NCI-H187 treated with DMSO at 0.1 percent for 48 hours (cell line): ENCODE data around the gene SSBP2.
"Not testable (repeated sequence)": the region's sequence is repeated elsewhere in the genome, so short reads cannot be mapped to it uniquely, and the experiment has no call there.

ENCODE experiments used
- DNase-seq: peaks from one replicate; lab custom pipeline; 2025; lab: John Stamatoyannopoulos, UW

Gene SSBP2

DNA sequence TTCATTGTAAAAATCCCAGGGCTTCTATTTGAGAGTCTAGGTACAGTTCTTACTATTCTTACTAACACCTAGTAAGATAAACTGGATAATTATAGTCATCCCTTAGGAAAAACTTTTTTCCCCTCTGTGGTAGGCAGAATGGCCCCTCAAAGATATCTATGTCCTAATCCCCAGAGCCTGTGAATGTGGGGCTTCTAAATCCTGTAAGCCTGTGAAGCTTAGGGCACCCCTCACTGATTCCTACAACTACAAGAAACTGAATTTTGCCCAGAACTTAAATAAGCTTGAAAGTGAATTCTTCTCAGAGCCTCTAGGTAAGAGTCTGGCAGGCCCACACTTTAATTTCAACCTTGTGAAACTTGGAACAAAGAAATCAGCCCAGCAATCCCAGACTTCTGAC is 226.9 kb downstream of the SSBP2 start:
- no peak for DNase-seq

DNA sequence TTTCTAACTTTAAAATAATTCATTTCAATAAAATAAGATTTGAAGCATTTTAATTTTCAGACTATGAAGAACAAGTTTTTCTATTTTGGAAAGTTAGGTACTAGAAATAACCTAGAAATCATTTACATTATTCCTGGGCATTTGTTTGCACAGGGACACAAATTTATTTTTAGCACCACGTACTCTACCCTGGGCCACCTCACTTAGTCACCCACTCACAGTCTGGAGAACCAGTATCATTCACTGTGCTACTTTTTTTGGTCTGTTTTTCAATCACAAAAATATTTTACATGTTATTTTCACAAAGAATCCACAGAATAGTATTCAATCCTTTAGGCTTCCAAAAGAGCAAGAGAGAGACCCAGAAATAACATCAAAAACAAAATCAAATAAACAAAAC is 228.3 kb downstream of the SSBP2 start:
- no peak for DNase-seq

DNA sequence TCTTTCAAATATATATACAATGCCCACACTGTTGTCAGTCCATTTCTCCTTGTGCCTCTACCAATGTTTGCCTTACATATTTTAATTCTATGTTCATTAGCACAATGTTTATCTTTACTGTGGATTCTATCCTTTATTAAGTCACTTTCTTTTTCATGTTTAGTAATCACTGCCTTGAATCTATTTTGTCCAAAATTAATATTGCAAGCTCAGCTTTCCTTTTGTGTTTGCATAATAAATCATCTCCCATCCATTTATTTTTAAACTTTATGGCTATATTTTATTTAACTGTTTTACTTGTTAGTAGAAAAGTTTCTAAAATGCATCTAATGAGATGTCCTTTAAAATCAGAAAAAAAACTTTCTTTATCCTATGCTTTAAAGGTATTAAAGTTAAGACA is 230.1 kb downstream of the SSBP2 start:
- DNase-seq, result no peak

DNA sequence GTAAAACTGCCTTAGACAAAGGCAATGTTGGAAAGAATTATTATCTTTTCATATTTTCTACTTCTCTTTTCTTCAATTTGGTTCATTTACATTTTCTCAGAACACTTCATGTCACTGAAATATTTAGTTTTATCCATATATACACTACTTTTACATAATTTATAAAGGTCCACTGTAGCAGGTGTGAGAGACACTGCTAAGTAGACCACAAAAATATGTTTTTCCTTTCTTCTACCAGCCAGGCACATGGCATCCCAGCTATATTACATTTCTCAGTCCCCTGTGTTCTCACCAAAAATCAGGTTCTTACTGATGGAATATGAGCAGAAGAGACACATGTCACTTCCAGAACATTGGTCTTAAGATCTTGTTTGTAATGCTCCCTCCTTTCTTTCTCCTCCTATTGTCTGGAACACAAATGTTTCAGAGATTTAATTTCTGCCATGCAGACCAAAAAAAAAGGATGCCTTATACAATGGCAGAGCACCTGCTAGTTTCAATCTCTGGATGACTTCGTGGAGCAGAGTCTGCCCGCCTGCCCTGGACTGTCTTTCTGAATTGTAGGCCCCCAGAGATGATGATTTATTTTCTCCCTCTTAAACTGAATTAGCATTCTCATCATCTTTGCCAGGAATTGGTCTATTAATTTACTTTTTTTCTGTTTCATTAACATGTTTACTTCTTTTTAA is 231.5 kb downstream of the SSBP2 start:
- DNase-seq, result no peak

DNA sequence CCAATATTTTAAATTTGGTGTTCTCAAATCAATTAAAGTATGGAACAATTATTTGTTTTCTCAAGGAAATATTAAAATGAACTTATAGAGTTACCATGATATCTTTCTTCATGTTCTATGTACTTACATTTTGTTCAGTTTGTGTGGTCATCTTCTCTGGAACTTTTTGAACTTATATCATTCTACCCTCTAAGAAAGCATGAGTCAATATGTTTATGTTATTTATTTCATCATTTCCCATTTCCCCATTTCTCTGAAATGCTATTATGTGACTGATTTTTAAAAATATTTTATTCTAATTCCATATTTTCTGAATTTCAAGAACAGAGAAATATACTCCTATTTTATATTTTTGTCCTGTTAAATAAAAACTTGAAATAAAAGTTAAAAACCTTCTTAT is 233.4 kb downstream of the SSBP2 start:
- DNase-seq, result no peak

DNA sequence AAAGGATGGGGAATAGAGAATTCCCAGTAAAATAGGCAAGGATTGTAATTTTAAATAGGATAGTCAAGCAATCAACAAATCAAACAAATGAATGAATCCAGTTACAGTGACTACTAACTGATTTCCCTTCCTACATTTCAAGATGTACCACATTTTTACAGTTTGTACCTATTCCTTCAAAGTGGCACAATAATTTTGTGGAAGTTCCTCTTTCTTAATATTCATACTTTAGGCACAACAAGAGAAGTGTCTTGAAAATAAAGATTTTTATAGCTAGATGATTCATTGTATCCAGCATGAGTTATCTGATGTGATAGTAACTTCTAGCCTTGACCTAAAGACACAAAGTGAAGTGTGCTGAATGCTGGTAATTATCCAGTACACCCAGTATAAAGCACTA is 234.8 kb downstream of the SSBP2 start:
- no peak for DNase-seq

DNA sequence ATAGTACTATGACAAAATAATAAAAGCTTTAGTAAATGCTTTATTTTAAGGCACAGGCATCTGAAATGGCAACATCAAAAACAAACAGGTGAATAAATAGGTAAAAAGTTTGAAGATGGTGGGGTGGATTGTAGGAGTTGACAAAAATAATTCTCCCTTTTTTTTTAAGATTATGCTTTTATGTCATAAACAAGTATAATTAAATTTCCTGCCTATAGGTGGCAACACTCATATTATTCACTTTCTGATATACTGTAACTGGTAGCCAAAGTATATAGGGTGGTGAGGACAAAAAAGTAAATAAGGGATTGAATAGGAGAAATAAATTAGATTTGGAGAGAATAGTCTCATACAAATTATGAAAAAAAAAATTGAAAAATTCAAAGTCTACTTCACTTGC is 236.9 kb downstream of the SSBP2 start:
- DNase-seq, result no peak

DNA sequence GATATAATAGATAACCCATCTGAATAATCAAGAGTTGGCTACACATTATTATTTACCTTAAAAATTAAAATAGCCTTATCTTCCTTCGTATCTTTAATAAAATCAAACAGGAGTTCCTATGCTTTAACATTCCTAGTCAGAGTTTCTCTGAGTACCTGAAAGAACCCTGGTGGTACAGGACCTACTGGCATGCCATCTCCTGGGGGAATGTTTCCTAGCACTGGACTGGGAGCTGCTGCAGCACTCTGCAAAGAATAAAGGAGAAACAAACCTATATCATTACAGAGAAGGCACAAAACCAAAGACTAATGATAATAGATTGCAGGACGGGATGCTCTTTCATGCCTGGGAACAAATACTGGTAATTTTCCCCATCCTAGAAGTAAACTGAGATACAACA is 237.4 kb downstream of the SSBP2 start:
- DNase-seq, result no peak

DNA sequence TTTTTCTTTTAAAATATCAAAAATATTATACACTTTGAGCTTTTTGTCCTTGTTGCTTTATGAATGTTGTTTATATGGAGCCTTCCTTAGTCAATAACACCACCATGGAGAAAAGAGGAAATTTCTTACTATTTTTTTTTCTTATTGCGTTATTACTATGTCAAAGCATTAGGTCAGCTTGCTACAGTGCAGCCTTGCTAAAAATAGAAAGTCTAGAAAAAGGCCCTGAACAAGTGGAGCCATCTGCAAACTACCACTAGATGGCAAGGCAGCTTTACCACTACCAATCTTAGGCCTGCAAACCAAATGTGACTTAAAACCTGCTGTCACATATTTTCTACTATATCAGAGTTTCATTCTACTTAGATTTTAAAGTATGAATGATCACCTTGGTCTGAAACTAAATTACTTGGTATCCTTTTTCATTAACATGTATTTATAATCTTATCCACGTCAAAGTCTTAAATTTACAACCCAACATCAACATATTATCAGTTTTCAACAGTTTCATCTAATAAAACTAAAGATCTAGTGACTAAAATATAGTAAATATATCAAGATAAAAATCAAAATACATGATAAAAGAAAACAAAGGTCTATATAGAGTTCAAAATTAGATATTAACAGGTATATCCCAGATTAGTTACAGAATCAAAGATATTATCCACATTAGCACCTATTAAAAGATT is 243.9 kb downstream of the SSBP2 start:
- no peak for DNase-seq

DNA sequence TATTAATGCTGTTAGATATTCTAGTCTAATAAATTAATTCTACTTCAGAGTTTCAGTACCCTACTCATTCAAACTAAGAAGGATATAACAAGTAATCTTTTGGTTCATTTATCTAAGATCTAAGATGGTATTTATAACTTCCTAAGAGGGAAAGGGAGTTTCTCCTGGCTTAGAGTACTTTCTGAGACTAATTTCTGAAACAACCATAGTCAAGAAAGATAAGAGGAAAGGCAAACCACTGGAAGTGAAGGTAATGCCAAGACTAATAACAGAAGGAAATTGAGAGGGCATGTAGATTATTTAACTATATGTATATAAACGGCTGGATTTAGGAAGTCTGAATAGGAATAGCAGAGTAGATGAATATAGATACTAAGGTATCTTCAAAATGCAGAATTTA is 244.5 kb downstream of the SSBP2 start:
- no peak for DNase-seq

DNA sequence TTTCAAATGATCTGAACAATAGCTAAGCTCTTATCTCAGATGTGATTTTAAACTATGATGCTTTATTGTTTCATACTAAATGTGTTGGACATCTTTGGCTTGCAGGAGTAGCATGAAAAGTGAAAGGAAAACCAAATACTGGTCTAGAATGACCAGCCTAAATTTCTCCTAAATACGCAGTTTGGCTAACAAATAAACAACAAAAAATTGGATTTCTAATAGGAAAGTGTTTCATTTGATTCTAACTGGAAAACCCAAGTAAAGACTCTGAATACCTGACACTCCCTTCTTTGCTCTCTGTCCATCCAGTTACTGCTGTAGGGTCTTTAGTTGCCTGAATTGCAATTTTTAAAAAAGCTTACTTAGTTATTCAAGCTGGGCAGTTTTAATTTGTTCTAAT is 245.2 kb downstream of the SSBP2 start:
- no peak for DNase-seq

DNA sequence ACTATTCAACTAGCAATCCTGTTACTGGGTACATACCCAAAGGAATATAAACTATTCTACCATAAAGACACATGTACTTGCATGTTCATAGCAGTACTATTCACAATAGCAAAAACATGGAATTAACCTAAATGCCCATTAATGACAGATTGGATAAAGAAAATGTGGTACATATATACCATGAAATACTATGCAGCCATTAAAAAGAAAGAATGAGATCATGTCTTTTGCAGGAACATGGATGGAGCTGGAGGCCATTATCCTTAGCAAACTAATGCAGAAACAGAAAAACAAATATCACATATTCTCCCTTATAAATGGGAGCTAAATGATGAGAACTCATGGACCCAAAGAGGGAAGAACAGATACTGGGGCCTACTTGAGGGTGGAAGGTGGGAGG is 247.3 kb downstream of the SSBP2 start:
- DNase-seq, result not testable (repeated sequence)

DNA sequence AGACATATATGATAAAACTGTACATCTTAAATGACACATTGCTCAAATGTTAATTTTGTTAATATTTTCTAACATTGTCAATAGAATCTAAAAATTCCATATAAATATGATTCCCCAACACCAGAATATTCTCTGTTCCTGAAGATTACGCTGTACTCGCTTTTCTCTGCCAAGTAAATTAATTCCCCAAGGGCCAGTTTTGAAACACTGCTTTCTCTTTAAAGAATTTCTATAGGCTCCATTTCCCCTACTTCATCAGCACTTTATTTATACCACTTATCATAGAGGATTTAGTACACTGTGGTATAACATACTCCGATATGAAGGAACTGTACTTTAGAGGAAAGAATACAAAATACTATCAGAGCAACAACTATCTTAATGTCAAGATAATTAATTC is 255.6 kb downstream of the SSBP2 start:
- DNase-seq, result no peak

DNA sequence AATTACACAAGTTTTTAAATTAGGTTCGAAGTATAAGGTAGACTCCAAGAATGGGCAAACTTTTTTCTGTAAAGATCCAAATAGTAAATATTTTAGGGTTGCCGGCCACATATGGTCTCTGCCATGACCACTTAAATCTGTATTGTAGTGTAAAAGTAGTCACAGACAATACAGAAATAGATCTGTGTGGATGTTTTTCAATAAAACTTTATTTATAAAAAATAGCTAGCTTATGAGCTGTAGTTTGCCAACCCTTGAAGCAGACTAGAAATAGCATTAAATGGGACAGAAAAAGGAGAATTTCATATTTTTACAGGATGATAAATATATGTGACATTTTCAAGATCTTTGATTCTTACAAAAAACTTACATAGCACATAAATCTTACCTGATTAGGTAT is 262.0 kb downstream of the SSBP2 start:
- no peak for DNase-seq

DNA sequence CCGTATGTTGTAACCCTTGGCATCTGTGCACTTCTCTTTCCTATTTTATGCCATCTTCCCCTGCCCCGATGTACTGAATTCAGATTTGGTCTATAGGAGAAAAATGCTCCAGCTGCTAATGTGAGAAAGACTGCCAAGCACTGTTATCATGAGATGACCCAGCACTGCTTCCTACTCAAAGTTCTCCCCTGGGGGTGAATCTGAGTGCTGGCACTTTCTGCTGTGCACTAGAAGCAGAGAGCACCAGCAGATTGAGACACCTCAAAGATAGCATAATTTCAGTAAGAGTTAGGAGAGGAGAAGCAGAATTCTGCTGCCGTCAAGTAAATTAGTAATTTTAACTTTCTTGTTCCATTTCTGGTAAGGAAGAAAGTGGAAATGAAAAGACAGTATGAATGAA is 264.2 kb downstream of the SSBP2 start:
- no peak for DNase-seq

DNA sequence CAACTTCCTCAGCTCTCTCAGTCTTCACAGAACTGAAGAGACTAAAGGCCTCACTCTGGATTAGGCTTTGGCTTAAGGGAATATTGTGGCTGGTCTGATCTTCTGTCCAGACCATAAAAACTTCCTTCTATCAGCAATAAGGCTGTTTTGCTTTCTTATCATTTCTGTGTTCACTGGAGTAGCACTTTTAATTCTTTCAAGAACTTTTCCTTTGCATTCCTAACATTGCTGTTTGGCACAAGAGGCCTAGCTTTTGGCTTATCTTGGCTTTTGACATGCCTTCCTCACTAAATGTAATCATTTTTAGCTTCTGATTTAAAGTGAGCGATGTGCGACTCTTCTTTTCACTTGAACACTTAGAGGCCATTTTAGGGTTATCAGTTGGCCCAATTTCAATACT is 268.3 kb downstream of the SSBP2 start:
- no peak for DNase-seq

DNA sequence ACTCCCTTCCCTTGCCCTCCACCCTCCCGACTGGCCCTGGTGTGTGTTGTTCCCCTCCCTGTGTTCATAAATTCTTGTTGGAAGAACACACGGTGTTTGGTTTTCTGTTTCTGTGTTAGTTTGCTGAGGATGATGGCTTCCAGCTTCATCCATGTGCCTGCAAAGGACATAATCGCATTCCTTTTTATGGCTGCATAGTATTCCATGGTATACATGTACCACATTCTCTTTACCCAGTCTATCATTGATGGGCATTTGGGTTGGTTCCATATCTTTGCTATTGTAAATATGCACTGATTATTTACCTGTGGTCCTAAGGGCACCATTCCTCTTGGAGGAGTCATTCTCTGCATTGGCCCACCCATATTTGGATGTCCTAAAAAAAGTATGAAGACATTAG is 277.5 kb downstream of the SSBP2 start:
- DNase-seq, result not testable (repeated sequence)

DNA sequence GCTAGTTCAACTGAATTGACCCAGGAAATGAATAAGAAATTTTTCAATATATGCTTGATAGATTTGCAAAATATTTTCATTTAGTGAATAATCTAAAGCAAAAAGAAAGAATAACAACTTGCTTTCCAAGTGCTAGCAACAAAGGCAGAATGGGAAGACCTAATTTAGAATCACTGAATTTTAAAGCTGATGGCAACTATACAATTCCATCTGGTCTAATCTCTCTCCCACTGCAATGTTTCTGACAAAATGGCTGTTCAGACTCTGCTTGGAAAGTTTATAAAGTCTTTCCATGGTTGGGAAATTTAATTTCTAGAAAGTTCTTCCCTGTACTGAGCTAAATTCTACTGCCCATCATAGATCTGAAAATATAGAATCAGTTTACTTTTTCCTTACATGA is 281.2 kb downstream of the SSBP2 start:
- no peak for DNase-seq

DNA sequence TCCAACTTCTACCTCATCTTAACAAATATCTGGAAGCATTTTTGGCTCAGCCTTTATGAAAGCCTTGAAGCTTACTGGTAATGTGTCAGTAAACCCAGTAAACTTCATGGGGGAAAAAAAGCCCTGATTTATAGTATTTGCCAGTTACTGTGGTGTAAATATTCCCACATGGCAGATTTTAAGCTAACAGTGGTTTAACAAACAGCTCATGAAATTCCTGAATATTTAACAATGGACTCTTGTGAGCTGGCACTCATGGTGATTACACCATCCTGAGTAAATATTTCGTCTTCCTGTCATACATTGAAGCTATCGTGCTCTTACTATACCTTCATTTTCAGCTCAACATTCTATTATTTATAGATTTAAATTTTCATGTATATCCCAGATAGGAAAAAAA is 300.0 kb downstream of the SSBP2 start:
- no peak for DNase-seq

DNA sequence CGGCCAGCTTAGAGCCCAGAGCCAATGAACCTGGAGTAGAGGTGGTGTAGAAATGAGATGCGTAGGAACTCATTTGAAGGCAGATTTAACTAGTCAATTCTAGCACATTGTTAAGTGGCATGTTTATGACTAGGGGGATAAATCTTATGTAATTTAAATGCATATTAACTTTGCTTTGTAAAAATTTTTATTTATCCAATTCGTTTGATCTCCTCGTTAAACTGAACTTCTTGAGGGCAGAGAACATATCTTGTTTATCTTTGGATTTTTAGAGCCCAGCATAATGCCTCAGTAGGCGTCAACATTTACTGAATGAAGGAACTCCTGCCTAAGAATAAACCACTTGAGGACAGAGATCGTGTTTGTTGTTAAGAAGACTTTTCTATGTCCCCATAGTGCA is 315.9 kb downstream of the SSBP2 start:
- no peak for DNase-seq

DNA sequence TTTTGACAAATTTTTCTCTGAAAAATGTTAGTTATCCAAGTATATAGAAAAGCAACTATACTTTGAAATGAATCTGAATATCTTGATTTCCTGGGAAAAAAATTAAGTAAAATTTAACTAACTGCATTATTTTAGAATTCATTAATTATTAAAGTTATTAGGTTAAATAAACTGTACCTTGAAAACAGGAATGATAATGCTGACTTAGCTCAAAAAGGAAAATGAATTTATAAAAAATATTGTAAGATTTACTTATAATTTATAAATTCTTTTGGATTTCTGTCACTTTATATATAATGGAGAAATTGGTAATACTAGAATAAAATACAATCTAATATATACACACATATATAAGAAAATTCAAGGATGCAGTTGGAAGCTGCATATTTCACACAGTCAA is 320.9 kb downstream of the SSBP2 start:
- no peak for DNase-seq

DNA sequence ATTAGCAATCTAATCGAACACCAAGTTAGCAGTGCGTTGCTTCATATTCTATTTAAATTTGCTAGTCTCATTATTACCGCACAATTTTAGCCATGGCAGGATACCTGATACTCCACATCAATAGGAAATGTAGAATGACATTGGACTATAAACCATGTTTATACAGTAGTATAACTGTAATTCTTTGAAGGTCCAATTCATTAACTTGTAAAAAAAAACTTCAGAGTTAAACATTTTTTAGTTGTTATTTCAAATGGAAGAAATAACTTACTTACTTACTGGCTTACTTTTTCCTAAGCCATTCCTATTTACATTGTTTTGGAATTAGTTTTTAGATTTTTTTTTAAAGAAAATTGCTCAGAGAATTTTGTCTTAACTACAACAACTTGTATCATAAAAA is 321.5 kb downstream of the SSBP2 start:
- no peak for DNase-seq

DNA sequence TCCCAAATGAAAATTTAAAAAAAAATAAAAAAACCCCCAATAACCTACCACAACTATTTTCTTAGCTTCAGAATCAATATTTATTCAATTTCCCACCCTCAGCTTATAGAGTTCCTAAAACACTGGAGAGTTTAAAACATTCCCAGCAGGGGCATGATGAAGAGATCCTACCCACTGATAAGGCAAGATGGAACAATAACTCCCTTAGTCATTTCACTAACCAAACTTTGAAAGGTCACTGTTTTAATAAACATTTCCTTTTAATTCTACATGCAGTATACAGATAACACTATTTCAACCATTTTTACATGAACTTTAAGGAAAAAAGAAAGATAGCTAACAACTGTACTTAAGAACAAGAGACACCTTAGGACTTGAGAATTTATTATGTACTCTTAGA is 322.0 kb downstream of the SSBP2 start:
- DNase-seq, result no peak

DNA sequence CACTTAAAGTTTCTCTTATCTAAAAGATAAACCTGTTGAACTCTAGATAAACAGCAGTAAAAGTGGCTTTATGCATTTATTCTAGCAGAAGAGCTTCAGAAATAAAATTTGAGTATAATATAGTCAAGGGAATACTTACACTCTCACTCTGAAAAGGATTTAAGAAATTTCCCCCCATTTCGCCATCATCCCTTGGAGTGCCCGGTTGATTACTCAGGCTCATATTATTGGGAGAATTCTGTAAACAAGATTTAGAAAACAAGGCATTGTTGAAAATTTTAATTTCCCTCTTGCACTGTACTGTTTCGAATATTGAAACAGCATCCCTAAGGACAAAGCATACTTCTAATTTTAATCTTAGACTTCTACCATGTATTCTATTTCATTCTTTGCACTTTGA is 322.5 kb downstream of the SSBP2 start:
- no peak for DNase-seq
